Measurements from ENCODE around the gene GSTA5. TPM values are rescaled to one million over a fixed set of nuclear protein-coding genes. Genes with fewer than 3 reads are reported as not detected.

GSTA5 gene
- total RNA-seq, 1 experiment from 2014 or later = not detected

DNA sequence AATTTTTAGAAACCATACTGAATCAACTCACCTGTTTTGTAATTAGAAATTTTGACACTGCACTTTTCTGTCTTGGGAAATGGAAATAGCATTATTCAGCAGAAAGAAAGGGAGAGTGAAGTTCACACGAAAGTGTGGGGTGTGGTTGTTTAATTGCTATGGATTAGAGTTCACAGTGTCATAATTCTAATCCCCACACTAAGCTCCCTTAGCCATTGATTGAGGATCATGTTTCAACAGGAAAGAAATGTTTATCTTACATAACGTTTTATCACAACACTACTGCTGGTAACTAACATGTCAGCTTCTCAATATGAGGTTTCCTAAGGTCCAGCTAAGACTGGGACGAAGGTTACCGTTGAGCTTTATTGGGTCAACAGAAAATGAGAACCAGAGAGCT is 31.4 kb upstream of the GSTA5 start:
- ATAC-seq = no peak
- Histone ChIP-seq H3K9me3 (ENCODE audit: control insufficient read depth in 1 of 2, insufficient read depth in 1 of 2, low read depth in 1 of 2, low read length in 2 of 2) (no peaks in the 10 kb centered on the region), H3K9ac (ENCODE audit: low read length) (no peak overlapping the region), H3K36me3 (ENCODE audit: control insufficient read depth in 1 of 2, insufficient read depth in 2 of 2, low read length in 2 of 2) (no peaks in the 10 kb centered on the region), H3K27me3 (ENCODE audit: insufficient read depth, low read length) (no peaks in the 10 kb centered on the region; the same call in none of the 2 replicates), H3K9me2 (ENCODE audit: insufficient read depth) (no peaks in the 10 kb centered on the region), H2AFZ (ENCODE audit: low read depth, low read length, poor library complexity, severe bottlenecking) (no peak overlapping the region), H3K27ac (ENCODE audit: low read depth, low read length) (no peak overlapping the region), H3K79me2 (ENCODE audit: insufficient read depth, low read length) (no peaks in the 10 kb centered on the region), H3K4me2 (ENCODE audit: low read length) (no peak overlapping the region), H3K4me3 (replicated peaks in 1 of 2; ENCODE audit: low read depth in 1 of 2, low read length in 2 of 2) (no peak overlapping the region), H4K20me1 (ENCODE audit: insufficient read depth) (no peaks in the 10 kb centered on the region), H3K4me1 (ENCODE audit: control insufficient read depth in 1 of 2, insufficient read depth in 2 of 2, low read length in 2 of 2) (peaks cover 0 to 6% of the 10 kb centered on the region in 2 experiments; a peak in 2 of 4 replicates)
- no peak for DNase-seq (ENCODE audit: low read depth, low spot score)
- CTCF ChIA-PET = interaction anchor here (0.5 kb wide), 1 partner anchor 257 kb away, joined by 3 read pairs; no protein-coding TSS in a partner anchor
- no peak for TF ChIP-seq SRF (IDR thresholded peaks at IDR 0.05; ENCODE audit: low read depth)
- TF ChIP-seq CBX3 (IDR thresholded peaks at IDR 0.05; ENCODE audit: low read depth) = no peak
- TF ChIP-seq FOSL1 (IDR thresholded peaks at IDR 0.05; ENCODE audit: low read depth) = no peak
- TF ChIP-seq POLR2AphosphoS5 (IDR thresholded peaks at IDR 0.05; ENCODE audit: low read depth, low read length) = no peak
- TF ChIP-seq RAD21 (IDR thresholded peaks at IDR 0.05; ENCODE audit: low read depth) = no peak
- no peak for TF ChIP-seq ZNF274 (IDR thresholded peaks at IDR 0.05; ENCODE audit: low read depth, low read length)
- no peak for TF ChIP-seq SP1 (IDR thresholded peaks at IDR 0.05; ENCODE audit: low read depth)
- no peak for TF ChIP-seq REST (IDR thresholded peaks at IDR 0.05; ENCODE audit: low read depth)
- no peak for TF ChIP-seq EZH2 (IDR thresholded peaks at IDR 0.05)
- TF ChIP-seq ZFX (IDR thresholded peaks at IDR 0.05) = no peak
- TF ChIP-seq, protein P1, sequence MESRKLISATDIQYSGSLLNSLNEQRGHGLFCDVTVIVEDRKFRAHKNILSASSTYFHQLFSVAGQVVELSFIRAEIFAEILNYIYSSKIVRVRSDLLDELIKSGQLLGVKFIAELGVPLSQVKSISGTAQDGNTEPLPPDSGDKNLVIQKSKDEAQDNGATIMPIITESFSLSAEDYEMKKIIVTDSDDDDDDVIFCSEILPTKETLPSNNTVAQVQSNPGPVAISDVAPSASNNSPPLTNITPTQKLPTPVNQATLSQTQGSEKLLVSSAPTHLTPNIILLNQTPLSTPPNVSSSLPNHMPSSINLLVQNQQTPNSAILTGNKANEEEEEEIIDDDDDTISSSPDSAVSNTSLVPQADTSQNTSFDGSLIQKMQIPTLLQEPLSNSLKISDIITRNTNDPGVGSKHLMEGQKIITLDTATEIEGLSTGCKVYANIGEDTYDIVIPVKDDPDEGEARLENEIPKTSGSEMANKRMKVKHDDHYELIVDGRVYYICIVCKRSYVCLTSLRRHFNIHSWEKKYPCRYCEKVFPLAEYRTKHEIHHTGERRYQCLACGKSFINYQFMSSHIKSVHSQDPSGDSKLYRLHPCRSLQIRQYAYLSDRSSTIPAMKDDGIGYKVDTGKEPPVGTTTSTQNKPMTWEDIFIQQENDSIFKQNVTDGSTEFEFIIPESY (IDR thresholded peaks at IDR 0.05; ENCODE audit: extremely low read depth, insufficient replicate concordance, low read length) = no peak
- no peak for TF ChIP-seq CTCF (IDR thresholded peaks at IDR 0.05 in 2 of 3, conservative IDR thresholded peaks at IDR 0.05 in 1 of 3; ENCODE audit: borderline replicate concordance in 1 of 3, insufficient read depth in 1 of 3, low read depth in 2 of 3, low read length in 2 of 3)
- no peak for TF ChIP-seq EGR1 (IDR thresholded peaks at IDR 0.05; ENCODE audit: low read depth)
- TF ChIP-seq, protein P2, sequence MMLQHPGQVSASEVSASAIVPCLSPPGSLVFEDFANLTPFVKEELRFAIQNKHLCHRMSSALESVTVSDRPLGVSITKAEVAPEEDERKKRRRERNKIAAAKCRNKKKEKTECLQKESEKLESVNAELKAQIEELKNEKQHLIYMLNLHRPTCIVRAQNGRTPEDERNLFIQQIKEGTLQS (IDR thresholded peaks at IDR 0.05) = no peak
- no peak for TF ChIP-seq EZH2phosphoT487 (IDR thresholded peaks at IDR 0.05; ENCODE audit: borderline replicate concordance)
- TF ChIP-seq ELF1 (IDR thresholded peaks at IDR 0.05; ENCODE audit: borderline replicate concordance, low read depth) = no peak
- TF ChIP-seq JUND (IDR thresholded peaks at IDR 0.05) = no peak
- no peak for TF ChIP-seq CEBPB (IDR thresholded peaks at IDR 0.05; ENCODE audit: low read depth)
- TF ChIP-seq TCF7L2 (IDR thresholded peaks at IDR 0.05; ENCODE audit: borderline replicate concordance, extremely low read depth, insufficient read depth, insufficient read length) = no peak
- POLR2A ChIA-PET = no interaction called here
- RAD21 ChIA-PET (ENCODE audit: low non-redundant PET in 1 of 2, low total read pairs in 2 of 2, uncharacterized antibody in 2 of 2, unreplicated experiment in 2 of 2) = no interaction called here
- intact Hi-C loops (cut with micrococcal nuclease) = no loop called here
- no TSS peak for BruUV-seq (replicated peaks)
